Mesothelial cell of epicardium (in vitro differentiated cells): ENCODE results near the gene PLEKHA6. TPM values are rescaled to one million over a fixed set of nuclear protein-coding genes. Genes with fewer than 3 reads are reported as not detected.

Source experiments
- DNase-seq, 2 experiments: peaks; one replicate each; pipeline ENCODE4 v3.0.0; 2021; ENCODE audit warnings: low spot score in 2 of 2; ENCODE audit not compliant: unreplicated experiment in 2 of 2
- H3K27ac Mint-ChIP-seq: 2 replicates; pipeline ENCODE4 v1.8.0; 2021; ENCODE audit warnings: mixed read lengths
- H3K27me3 Mint-ChIP-seq: 2 replicates; pipeline ENCODE4 v1.8.0; 2021; ENCODE audit warnings: low read depth, mixed read lengths
- H3K36me3 Mint-ChIP-seq: 2 replicates; pipeline ENCODE4 v1.8.0; 2021; ENCODE audit warnings: mixed read lengths
- H3K4me1 Mint-ChIP-seq: 2 replicates; pipeline ENCODE4 v1.8.0; 2021; ENCODE audit warnings: mixed read lengths
- H3K4me3 Mint-ChIP-seq: 2 replicates; pipeline ENCODE4 v1.8.0; 2021; ENCODE audit warnings: mild to moderate bottlenecking, moderate library complexity, mixed read lengths
- H3K9me3 Mint-ChIP-seq: 2 replicates; pipeline ENCODE4 v1.8.0; 2021; ENCODE audit warnings: mixed read lengths
- CTCF ChIP-seq: fragments of 200-600 bp; sonication (generic); IDR thresholded peaks from one replicate; pipeline ENCODE4 v1.5.0; 2021; ENCODE audit warnings: antibody characterized with exemption; ENCODE audit not compliant: unreplicated experiment
- total RNA-seq: library from RNA; stranded (reverse); gene quantifications from 3 replicates; pipeline ENCODE4 v1.2.1, GENCODE V29; 2021

Gene PLEKHA6
- total RNA-seq, 1 donor from 2014 or later, result 29.7 TPM

GRCh38 chr1:204225841-204226735 lies 133.6 kb downstream of the PLEKHA6 start:
- peaks cover 3% of the 10 kb centered on the region for H3K4me1 Mint-ChIP-seq
- no peaks in the 10 kb centered on the region for H3K9me3 Mint-ChIP-seq
- no peak for DNase-seq
- no peak for TF ChIP-seq CTCF
- no peak overlapping the region for H3K27ac Mint-ChIP-seq
- H3K27me3 Mint-ChIP-seq, result no peaks in the 10 kb centered on the region
- peaks cover 24% of the 10 kb centered on the region for H3K36me3 Mint-ChIP-seq
- no peak overlapping the region for H3K4me3 Mint-ChIP-seq

GRCh38 chr1:204224655-204225054 lies 135.1 kb downstream of the PLEKHA6 start:
- Mint-ChIP-seq H3K27me3 (no peaks in the 10 kb centered on the region), H3K36me3 (peaks cover 23% of the 10 kb centered on the region), H3K9me3 (no peaks in the 10 kb centered on the region), H3K27ac (no peak overlapping the region), H3K4me3 (no peak overlapping the region), H3K4me1 (peaks cover 3% of the 10 kb centered on the region)
- no peak for TF ChIP-seq CTCF
- DNase-seq, result no peak

- Mint-ChIP-seq H3K9me3 (no peaks in the 10 kb centered on the region), H3K36me3 (peaks cover 15% of the 10 kb centered on the region), H3K4me3 (no peak overlapping the region), H3K27me3 (no peaks in the 10 kb centered on the region), H3K4me1 (peaks cover 3% of the 10 kb centered on the region), H3K27ac (no peak overlapping the region)
- TF ChIP-seq CTCF, result no peak
- DNase-seq, result no peak
These were observed 136.4 kb downstream of the PLEKHA6 start for GRCh38 chr1:204223129-204223860.

GRCh38 chr1:204222764-204223055 lies 137.0 kb downstream of the PLEKHA6 start:
- Mint-ChIP-seq H3K9me3 (no peaks in the 10 kb centered on the region), H3K36me3 (peaks cover 15% of the 10 kb centered on the region), H3K4me3 (no peak overlapping the region), H3K4me1 (peaks cover 3% of the 10 kb centered on the region), H3K27ac (no peak overlapping the region), H3K27me3 (peaks cover 2% of the 10 kb centered on the region)
- TF ChIP-seq CTCF, result no peak
- DNase-seq, result no peak

- Mint-ChIP-seq H3K4me3 (no peak overlapping the region), H3K4me1 (peaks cover 3% of the 10 kb centered on the region), H3K27ac (no peak overlapping the region), H3K36me3 (peaks cover 15% of the 10 kb centered on the region), H3K27me3 (peaks cover 2% of the 10 kb centered on the region), H3K9me3 (no peaks in the 10 kb centered on the region)
- no peak for DNase-seq
- TF ChIP-seq CTCF, result no peak
These were observed 137.5 kb downstream of the PLEKHA6 start for GRCh38 chr1:204222006-204222763.
